K562 (cell line): ENCODE data around the gene HNMT. TPM values are rescaled to one million over a fixed set of nuclear protein-coding genes. Genes with fewer than 3 reads are reported as not detected.

Experiments
- ATAC-seq: fragments of 200-7000 bp; cut with Tn5 transposase; 3 replicates; pipeline ENCODE4 v1.9.1; 2020; ENCODE audit warnings: moderate library complexity
- BruUV-seq: library from RNA; stranded (reverse); fragments of 400-500 nt; replicated peaks from 2 replicates; lab custom pipeline; 2021; lab: Mats Ljungman, UMichigan
- CTCF ChIA-PET: fragments of 300-600 bp; formaldehyde crosslinking; extraction: SDS; loops from one replicate; lab custom pipeline; 2021; ENCODE audit warnings: low intra/inter-chr PET ratio; lab: Yijun Ruan, JAX
- POLR2A ChIA-PET: fragments of 300-600, 350-650 bp; sonication (Branson Sonifier 250); formaldehyde crosslinking; extraction: SDS; loops from one replicate; lab custom pipeline; 2021; ENCODE audit warnings: antibody characterized with exemption, inconsistent platforms; lab: Yijun Ruan, JAX
- DNase-seq, 4 experiments: peaks; one replicate each; pipeline versions ENCODE4 v3.0.0 to v3.0.0-alpha.2; 2011 to 2018; ENCODE audit warnings: low spot score in 3 of 4, mixed read lengths in 3 of 4; ENCODE audit errors: extremely low read depth in 1 of 4
- FAIRE-seq: peaks from 2 replicates; lab custom pipeline; 2011; peaks lifted over from hg19 to GRCh38; lab: Jason Lieb, UNC
- H2AFZ ChIP-seq: 2 replicates; pipeline ENCODE4 v1.6.0; 2011; ENCODE audit warnings: low read depth, low read length, control low read depth, inconsistent platforms
- H3K27ac ChIP-seq: fragments of 200-600 bp; 3 replicates; pipeline ENCODE4 v1.8.0; 2011; ENCODE audit warnings: low read depth, mild to moderate bottlenecking, control low read depth, inconsistent platforms, low read length, moderate library complexity, mixed read lengths; ENCODE audit errors: extremely low read depth
- H3K27me3 ChIP-seq, 2 experiments: fragments of 300-600 bp in 1 of 2; 2 replicates in 1 of 2; 3 replicates in 1 of 2; pipeline versions ENCODE4 v1.6.0 to v1.8.0; 2011; ENCODE audit warnings: inconsistent platforms in 2 of 2, low read length in 2 of 2, mild to moderate bottlenecking in 1 of 2, mixed read lengths in 1 of 2, moderate library complexity in 1 of 2; ENCODE audit not compliant: control insufficient read depth in 2 of 2, insufficient read depth in 2 of 2
- H3K36me3 ChIP-seq: fragments of 300-600 bp; 3 replicates; pipeline ENCODE4 v1.8.0; 2011; ENCODE audit warnings: mild to moderate bottlenecking, low read length, inconsistent platforms; ENCODE audit not compliant: control insufficient read depth, insufficient read depth
- H3K4me1 ChIP-seq, 2 experiments: fragments of 200-600 bp in 1 of 2; replicated peaks in 1 of 2; 2 replicates in 1 of 2; 3 replicates in 1 of 2; pipeline versions ENCODE4 v1.5.1 to v1.8.0; 2011; ENCODE audit warnings: inconsistent platforms in 2 of 2, low read length in 2 of 2, mild to moderate bottlenecking in 1 of 2, mixed read lengths in 1 of 2, moderate library complexity in 1 of 2; ENCODE audit not compliant: control insufficient read depth in 2 of 2, insufficient read depth in 2 of 2
- H3K4me2 ChIP-seq: 2 replicates; pipeline ENCODE4 v1.6.1; 2011; ENCODE audit warnings: low read length, control low read depth, inconsistent platforms, mixed read lengths; ENCODE audit not compliant: insufficient read depth
- H3K4me3 ChIP-seq: fragments of 200-600 bp; sonication (generic), shearing (Covaris generic); 2 replicates; pipeline ENCODE4 v1.5.1; 2016; ENCODE audit warnings: control low read depth, inconsistent platforms
- H3K79me2 ChIP-seq: fragments of 200-600 bp; 3 replicates; pipeline ENCODE4 v1.8.0; 2011; ENCODE audit warnings: low read length, inconsistent platforms; ENCODE audit not compliant: control insufficient read depth, insufficient read depth
- H3K9ac ChIP-seq, 2 experiments: 2 replicates each; pipeline versions ENCODE4 v1.6.0 to v1.6.1; 2011; ENCODE audit warnings: low read depth in 2 of 2, low read length in 2 of 2, control low read depth in 1 of 2, inconsistent platforms in 1 of 2, mild to moderate bottlenecking in 1 of 2, mixed read lengths in 1 of 2; ENCODE audit not compliant: insufficient read depth in 1 of 2
- H3K9me1 ChIP-seq: one replicate; pipeline ENCODE4 v1.6.0; 2011; ENCODE audit warnings: inconsistent platforms, mild to moderate bottlenecking, low read length, moderate library complexity; ENCODE audit not compliant: control insufficient read depth, insufficient read depth
- H3K9me3 ChIP-seq: replicated peaks from 2 replicates; pipeline ENCODE4 v1.5.1; 2011; ENCODE audit warnings: low read depth, low read length, inconsistent platforms; ENCODE audit not compliant: control insufficient read depth, insufficient read depth
- H4K20me1 ChIP-seq: replicated peaks from 2 replicates; pipeline ENCODE4 v1.6.1; 2011; ENCODE audit warnings: low read length, inconsistent platforms, mixed read lengths; ENCODE audit not compliant: control insufficient read depth, insufficient read depth
- ADNP ChIP-seq: fragments of 200-800 bp; sonication (Bioruptor generic); IDR thresholded peaks from 2 replicates; pipeline ENCODE4 v1.6.1; 2016; ENCODE audit warnings: missing genetic modification characterization, missing compliant biosample characterization
- ARID2 ChIP-seq: fragments of 450-650 bp; IDR thresholded peaks from 2 replicates; pipeline ENCODE4 v1.6.1; 2017; ENCODE audit warnings: antibody characterized with exemption, mild to moderate bottlenecking
- CREB1 ChIP-seq, 2 experiments: sonication (generic) in 1 of 2; formaldehyde crosslinking in 1 of 2; IDR thresholded peaks; 2 replicates each; pipeline versions ENCODE4 v1.6.1 to v1.8.0; 2012 to 2022; ENCODE audit warnings: inconsistent platforms in 1 of 2, mild to moderate bottlenecking in 1 of 2, missing genetic modification reagents in 1 of 2, moderate library complexity in 1 of 2
- DEAF1 ChIP-seq: fragments of 450-650 bp; formaldehyde crosslinking; IDR thresholded peaks from 2 replicates; pipeline ENCODE4 v1.4.0; 2020; ENCODE audit warnings: mild to moderate bottlenecking, moderate library complexity
- ELF4 ChIP-seq: fragments of 450-650 bp; formaldehyde crosslinking; IDR thresholded peaks from 2 replicates; pipeline ENCODE4 v1.4.0; 2022; ENCODE audit warnings: missing genetic modification characterization
- ETS2 ChIP-seq: IDR thresholded peaks from 2 replicates; pipeline ENCODE4 v1.6.1; 2016; ENCODE audit warnings: borderline replicate concordance, missing genetic modification characterization, mild to moderate bottlenecking, moderate library complexity, missing compliant biosample characterization; ENCODE audit not compliant: poor library complexity, severe bottlenecking
- FOXJ3 ChIP-seq: sonication (generic); formaldehyde crosslinking; IDR thresholded peaks from 2 replicates; pipeline ENCODE4 v1.4.0; 2020; ENCODE audit warnings: mild to moderate bottlenecking, missing genetic modification reagents
- HBP1 ChIP-seq: fragments of 450-650 bp; formaldehyde crosslinking; IDR thresholded peaks from 2 replicates; pipeline ENCODE4 v1.4.0; 2022; ENCODE audit warnings: missing genetic modification characterization
- MYNN ChIP-seq, 2 experiments: sonication (generic); formaldehyde crosslinking in 1 of 2; IDR thresholded peaks; 2 replicates each; pipeline versions ENCODE4 v1.5.0 to v1.6.1; 2016 to 2020; ENCODE audit warnings: antibody characterized with exemption in 1 of 2, missing genetic modification reagents in 1 of 2
- PML ChIP-seq: IDR thresholded peaks from 2 replicates; pipeline ENCODE4 v1.6.1; 2012; ENCODE audit warnings: low read length, inconsistent platforms
- RUNX1 ChIP-seq: sonication (generic); IDR thresholded peaks from 2 replicates; pipeline ENCODE4 v1.6.1; 2016; ENCODE audit warnings: antibody characterized with exemption, low read depth
- SMARCB1 ChIP-seq: IDR thresholded peaks from 2 replicates; pipeline ENCODE4 v1.6.1; 2011; ENCODE audit warnings: improper control_type of control experiment, low read depth; ENCODE audit not compliant: insufficient read length
- TCF15 ChIP-seq: fragments of 250-450 bp; sonication (Bioruptor Pico); IDR thresholded peaks from 2 replicates; pipeline ENCODE4 v1.8.0; 2022; ENCODE audit warnings: moderate library complexity, mild to moderate bottlenecking, inconsistent platforms
- TCF7 ChIP-seq: sonication (generic); IDR thresholded peaks from 2 replicates; pipeline ENCODE4 v1.6.1; 2016; ENCODE audit warnings: antibody characterized with exemption, borderline replicate concordance
- ZNF175 ChIP-seq: fragments of 200-800 bp; sonication (Bioruptor generic); IDR thresholded peaks from 2 replicates; pipeline ENCODE4 v1.6.1; 2016; ENCODE audit warnings: low read depth, mild to moderate bottlenecking, missing genetic modification characterization, missing compliant biosample characterization
- WGBS: fragments of 100-300 bp; shearing (Covaris generic); methylation state at CpG from one replicate; pipeline ENCODE4 v1.1.6; 2016; ENCODE audit warnings: low coverage, mixed read lengths; ENCODE audit not compliant: insufficient coverage; ENCODE audit errors: missing lambda C conversion rate; 5-methylcytosine and 5-hydroxymethylcytosine counted together
- in situ Hi-C: fragments of 300-500 bp; cut with MboI; formaldehyde crosslinking; loops from 4 replicates; pipeline ENCODE4 v1.15.0; 2018; ENCODE audit warnings: inconsistent platforms, mixed read lengths
- intact Hi-C: fragments of 100-400 bp; cut with micrococcal nuclease; formaldehyde crosslinking; loops from 2 replicates; pipeline ENCODE4 v1.14.2; 2022
- polyA plus RNA-seq, 8 experiments: library from polyadenylated mRNA; depleted of rRNA in 4 of 8; stranded (reverse) in 5 of 8; unstranded in 3 of 8; fragments of >200 nt; fragmentation: Nextera tagmentation in 2 of 8; fragmentation: Illumina TruSeq in 1 of 8; extraction: Ambion mirVana in 2 of 8; extraction: Trizol in 1 of 8; gene quantifications; 2 replicates each; pipeline versions ENCODE4 v1.2.1 to v1.2.3, GENCODE V29; 2011 to 2014; ENCODE audit warnings: inconsistent platforms in 1 of 8, missing spikeins in 1 of 8
- total RNA-seq, 7 experiments: library from RNA; depleted of rRNA in 6 of 7; stranded (reverse); fragments of >200 nt in 6 of 7; fragmentation: Illumina TruSeq in 2 of 7; extraction: Trizol in 2 of 7; gene quantifications; 2 replicates each; pipeline versions ENCODE4 v1.2.1 to v1.2.3, GENCODE V29; 2011 to 2021; ENCODE audit warnings: low replicate concordance in 1 of 7

The HNMT gene
- total and polyA plus RNA-seq, 9 of the 15 experiments (the other 6 are each of a cell fraction or from before 2014, with no cell fraction given): 3.1 to 10.9 (median 5.3) TPM

GRCh38 chr2:137947728-137948336, 16.4 kb upstream of the HNMT start (continued):
- TF ChIP-seq DEAF1 (CRISPR knock-in tag) (peak; percentile 87), ADNP (tag) (no peak), FOXJ3 (no peak), SMARCB1 (no peak), TCF15 (CRISPR knock-in tag) (no peak), ARID2 (peak; percentile 62; the same call in 1 of the 2 replicates)

- H3K79me2 ChIP-seq: no peaks in the 10 kb centered on the region
- H3K9ac ChIP-seq: no peak overlapping the region
- 70% methylated on average over 6 of the region's 7 CpGs for WGBS
- H3K4me2 ChIP-seq: no peak overlapping the region
- H3K27ac ChIP-seq: no peak overlapping the region
- BruUV-seq: no TSS peak
- no peak for ATAC-seq
- no peak overlapping the region for H3K4me3 ChIP-seq
- H3K9me3 ChIP-seq: no peaks in the 10 kb centered on the region
- DNase-seq: no peak
- TF ChIP-seq MYNN (IDR thresholded peaks at IDR 0.05): no peak
- TF ChIP-seq MYNN (CRISPR knock-in tag; IDR thresholded peaks at IDR 0.05): no peak
- TF ChIP-seq ZNF175 (CRISPR knock-in tag): no peak
- TF ChIP-seq DEAF1 (CRISPR knock-in tag): no peak
- no peak for TF ChIP-seq CREB1 (IDR thresholded peaks at IDR 0.05)
- no peak for TF ChIP-seq CREB1 (CRISPR knock-in tag; IDR thresholded peaks at IDR 0.05)
- no peak for TF ChIP-seq ELF4
- no peak for TF ChIP-seq RUNX1
- TF ChIP-seq PML: no peak
- TF ChIP-seq TCF7: no peak
- TF ChIP-seq ETS2 (tag): no peak
- no peak for TF ChIP-seq HBP1 (CRISPR knock-in tag)
- POLR2A ChIA-PET: no interaction called here
- H3K9me1 ChIP-seq: no peaks in the 10 kb centered on the region
- H4K20me1 ChIP-seq: no peaks in the 10 kb centered on the region
- intact Hi-C loops: loop anchor here (10.0 kb wide), 1 partner anchor 426 kb away; no protein-coding TSS in a partner anchor
- no peak overlapping the region for H2AFZ ChIP-seq
- H3K36me3 ChIP-seq: no peaks in the 10 kb centered on the region
- no peak for FAIRE-seq
- no peaks in the 10 kb centered on the region for H3K27me3 ChIP-seq
- CTCF ChIA-PET: interaction anchor here (0.5 to 2.2 kb wide), 2 partner anchors 141 to 680 kb away, joined by 4 to 21 read pairs; no protein-coding TSS in a partner anchor
- in situ Hi-C loops: loop anchor here (5.0 kb wide), 1 partner anchor 138 kb away; no protein-coding TSS in a partner anchor
- peaks cover 4 to 19% of the 10 kb centered on the region in 2 experiments; a peak in 3 of 5 replicates for H3K4me1 ChIP-seq
These were observed 15.4 kb upstream of the HNMT start for GRCh38 chr2:137948894-137949293.
